ENCODE results near the gene NDFIP1. TPM values are rescaled to one million over a fixed set of nuclear protein-coding genes. Genes with fewer than 3 reads are reported as not detected.

Gene NDFIP1
- total and polyA plus RNA-seq, 2 experiments from 2014 or later = 78.0 to 83.5 TPM

DNA sequence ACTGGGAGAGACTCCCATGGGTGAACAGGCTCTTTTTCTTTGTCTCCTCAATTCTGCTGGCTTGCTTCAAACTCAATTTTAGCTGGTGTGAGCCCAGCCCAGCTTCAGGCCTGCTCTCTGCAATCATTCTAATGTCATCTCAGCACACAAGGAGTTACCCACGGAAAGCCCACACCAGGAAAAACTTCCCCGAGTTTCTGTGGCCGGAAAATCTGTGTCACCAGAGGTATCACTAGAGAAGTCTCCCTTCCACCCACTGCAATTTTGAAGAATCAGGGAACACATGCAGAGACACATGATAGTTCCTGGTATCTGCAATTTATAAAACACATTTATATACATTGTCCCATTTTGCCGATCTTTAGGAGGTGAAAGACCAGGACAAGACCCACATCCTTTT is 13.5 kb upstream of the NDFIP1 start:
- no peaks in the 10 kb centered on the region for H3K9me3 ChIP-seq (ENCODE audit: low read depth)
- no peak for TF ChIP-seq CTCF (IDR thresholded peaks at IDR 0.05; ENCODE audit: low read depth, low read length)
- no peaks in the 10 kb centered on the region for H3K27me3 ChIP-seq
- H3K27ac ChIP-seq = peak overlapping the region; percentile 90
- DNase-seq (ENCODE audit: low read depth in 1 of 2, low spot score in 1 of 2) = no peak
- peaks cover 32% of the 10 kb centered on the region for H3K4me1 ChIP-seq (ENCODE audit: low read depth)
- no peaks in the 10 kb centered on the region for H3K36me3 ChIP-seq
- no peak overlapping the region for H3K4me3 ChIP-seq

DNA sequence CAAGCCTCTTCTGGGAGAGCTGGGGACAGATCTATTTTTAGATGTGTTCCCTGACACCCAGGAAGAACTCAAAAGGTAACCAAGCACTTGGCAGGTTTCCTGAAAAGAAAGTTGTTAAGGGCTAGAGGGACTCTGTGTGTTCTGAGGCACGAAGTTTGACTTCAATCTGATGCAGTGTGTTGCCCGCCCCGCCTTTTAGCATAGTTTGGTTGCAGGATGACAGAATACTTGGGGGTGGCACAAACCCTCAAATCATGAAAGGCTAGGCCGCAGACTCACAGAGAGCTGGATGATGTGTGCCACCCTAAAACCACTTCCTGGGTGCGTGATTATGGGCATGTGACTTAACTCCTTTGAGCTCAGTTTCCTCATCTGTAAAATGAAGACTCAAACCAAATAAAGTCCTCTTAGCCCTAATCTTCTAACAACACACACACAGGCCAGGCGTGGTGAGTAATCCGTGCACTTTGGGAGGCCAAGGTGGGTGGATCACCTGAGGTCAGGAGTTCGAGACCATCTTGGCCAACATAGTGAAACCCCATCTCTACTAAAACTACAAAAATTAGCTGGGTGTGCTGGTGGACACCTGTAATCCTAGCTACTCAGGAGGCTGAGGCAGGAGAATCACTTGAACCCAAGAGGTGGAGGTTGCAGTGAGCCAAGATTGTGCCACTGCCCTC is 12.8 kb upstream of the NDFIP1 start:
- TF ChIP-seq CTCF (IDR thresholded peaks at IDR 0.05; ENCODE audit: low read depth, low read length) = no peak
- Histone ChIP-seq H3K9me3 (ENCODE audit: low read depth) (no peaks in the 10 kb centered on the region), H3K4me3 (no peak overlapping the region), H3K27me3 (no peaks in the 10 kb centered on the region), H3K27ac (peak overlapping the region; percentile 90), H3K36me3 (no peaks in the 10 kb centered on the region), H3K4me1 (ENCODE audit: low read depth) (peaks cover 29% of the 10 kb centered on the region)
- peak in 1 of 2 donors; percentile 71 for DNase-seq (ENCODE audit: low read depth in 1 of 2, low spot score in 1 of 2)

- peak overlapping the region; percentile 90 for H3K27ac ChIP-seq
- no peak overlapping the region for H3K4me3 ChIP-seq
- peaks cover 29% of the 10 kb centered on the region for H3K4me1 ChIP-seq (ENCODE audit: low read depth)
- no peak for DNase-seq (ENCODE audit: low read depth in 1 of 2, low spot score in 1 of 2)
- H3K36me3 ChIP-seq = no peaks in the 10 kb centered on the region
- no peaks in the 10 kb centered on the region for H3K27me3 ChIP-seq
- no peak for TF ChIP-seq CTCF (IDR thresholded peaks at IDR 0.05; ENCODE audit: low read depth, low read length)
- no peaks in the 10 kb centered on the region for H3K9me3 ChIP-seq (ENCODE audit: low read depth)
These were observed 12.2 kb upstream of the NDFIP1 start for GRCh38 chr5:142096382-142096781.

GRCh38 chr5:142097681-142098080 is 10.9 kb upstream of the NDFIP1 start:
- H3K27me3 ChIP-seq = no peaks in the 10 kb centered on the region
- TF ChIP-seq CTCF (IDR thresholded peaks at IDR 0.05; ENCODE audit: low read depth, low read length) = no peak
- no peak overlapping the region for H3K4me3 ChIP-seq
- no peaks in the 10 kb centered on the region for H3K9me3 ChIP-seq (ENCODE audit: low read depth)
- H3K27ac ChIP-seq = no peak overlapping the region
- no peaks in the 10 kb centered on the region for H3K36me3 ChIP-seq
- no peak for DNase-seq (ENCODE audit: low read depth in 1 of 2, low spot score in 1 of 2)
- H3K4me1 ChIP-seq (ENCODE audit: low read depth) = peaks cover 29% of the 10 kb centered on the region

DNA sequence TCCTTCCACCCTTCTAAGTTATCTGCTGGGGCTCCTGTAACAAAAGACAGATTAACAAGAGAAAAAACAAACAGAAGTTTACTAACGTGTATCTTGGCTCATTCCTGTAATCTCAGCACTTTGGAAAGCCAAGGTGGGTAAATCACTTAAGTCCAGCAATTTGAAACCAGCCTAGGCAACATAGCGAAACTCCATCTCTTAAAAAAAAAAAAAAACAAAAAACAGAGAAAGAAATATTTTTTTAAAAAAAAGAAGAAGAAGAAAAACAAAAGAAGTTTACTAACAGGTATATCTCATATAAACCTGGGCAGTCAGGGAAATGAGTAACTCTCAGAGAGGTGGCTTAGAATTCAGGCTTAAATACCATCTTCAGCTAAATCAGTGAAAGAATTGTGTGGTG is 10.3 kb upstream of the NDFIP1 start:
- DNase-seq (ENCODE audit: low read depth in 1 of 2, low spot score in 1 of 2) = no peak
- Histone ChIP-seq H3K27me3 (no peaks in the 10 kb centered on the region), H3K4me3 (no peak overlapping the region), H3K9me3 (ENCODE audit: low read depth) (no peaks in the 10 kb centered on the region), H3K4me1 (ENCODE audit: low read depth) (peaks cover 29% of the 10 kb centered on the region), H3K27ac (no peak overlapping the region), H3K36me3 (no peaks in the 10 kb centered on the region)
- no peak for TF ChIP-seq CTCF (IDR thresholded peaks at IDR 0.05; ENCODE audit: low read depth, low read length)
